Measurements from ENCODE around the gene EIF2B2.

The EIF2B2 gene

GRCh38 chr14:75044322-75044721 is 41.6 kb downstream of the EIF2B2 start:
- DNase-seq (ENCODE audit: low spot score), result peak; percentile 19

- no peak for DNase-seq (ENCODE audit: low spot score)
Observed at GRCh38 chr14:75044752-75045151, 42.0 kb downstream of the EIF2B2 start.

GRCh38 chr14:75046275-75046674 is 43.6 kb downstream of the EIF2B2 start:
- no peak for DNase-seq (ENCODE audit: low spot score)

GRCh38 chr14:75046899-75047298 is 44.2 kb downstream of the EIF2B2 start:
- DNase-seq (ENCODE audit: low spot score), result peak; percentile 24

GRCh38 chr14:75047506-75047905 is 44.8 kb downstream of the EIF2B2 start:
- DNase-seq (ENCODE audit: low spot score), result no peak

- no peak for DNase-seq (ENCODE audit: low spot score)
Observed at GRCh38 chr14:75048101-75048500, 45.4 kb downstream of the EIF2B2 start.

GRCh38 chr14:75049136-75049535 is 46.4 kb downstream of the EIF2B2 start:
- no peak for DNase-seq (ENCODE audit: low spot score)

GRCh38 chr14:75049731-75050201 is 47.0 kb downstream of the EIF2B2 start:
- DNase-seq (ENCODE audit: low spot score), result peak; percentile 30

- peak; percentile 96 for DNase-seq (ENCODE audit: low spot score)
Observed at GRCh38 chr14:75050852-75051555, 48.3 kb downstream of the EIF2B2 start, which contains the start of gene MLH3. TSS of gene MLH3 (minus strand) at chr14:75051467. CDS start at chr14:75049655, 1,812 bp downstream.

- no peak for DNase-seq (ENCODE audit: low spot score)
Observed at GRCh38 chr14:75051556-75051899, 48.8 kb downstream of the EIF2B2 start.

- no peak for DNase-seq (ENCODE audit: low spot score)
Observed at GRCh38 chr14:75053396-75054291, 50.9 kb downstream of the EIF2B2 start.

- no peak for DNase-seq (ENCODE audit: low spot score)
Observed at GRCh38 chr14:75054421-75054820, 51.7 kb downstream of the EIF2B2 start.

- DNase-seq (ENCODE audit: low spot score), result no peak
Observed at GRCh38 chr14:75059642-75060041, 56.9 kb downstream of the EIF2B2 start.

GRCh38 chr14:75060420-75060819 is 57.7 kb downstream of the EIF2B2 start:
- DNase-seq (ENCODE audit: low spot score), result no peak
